Activated CD4-positive, alpha-beta T cell treated with anti-CD3 and anti-CD28 coated beads, Interleukin-2, amount 50 U/mL, for 1 hour (primary cell): ENCODE measurements around the gene METTL6.
"Not testable (repeated sequence)": the region's sequence is repeated elsewhere in the genome, so short reads cannot be mapped to it uniquely, and the experiment has no call there.

ENCODE experiments used
- DNase-seq: peaks from one replicate; pipeline ENCODE4 v3.0.0-alpha.2; 2020

Gene METTL6, protein sequence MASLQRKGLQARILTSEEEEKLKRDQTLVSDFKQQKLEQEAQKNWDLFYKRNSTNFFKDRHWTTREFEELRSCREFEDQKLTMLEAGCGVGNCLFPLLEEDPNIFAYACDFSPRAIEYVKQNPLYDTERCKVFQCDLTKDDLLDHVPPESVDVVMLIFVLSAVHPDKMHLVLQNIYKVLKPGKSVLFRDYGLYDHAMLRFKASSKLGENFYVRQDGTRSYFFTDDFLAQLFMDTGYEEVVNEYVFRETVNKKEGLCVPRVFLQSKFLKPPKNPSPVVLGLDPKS

DNA sequence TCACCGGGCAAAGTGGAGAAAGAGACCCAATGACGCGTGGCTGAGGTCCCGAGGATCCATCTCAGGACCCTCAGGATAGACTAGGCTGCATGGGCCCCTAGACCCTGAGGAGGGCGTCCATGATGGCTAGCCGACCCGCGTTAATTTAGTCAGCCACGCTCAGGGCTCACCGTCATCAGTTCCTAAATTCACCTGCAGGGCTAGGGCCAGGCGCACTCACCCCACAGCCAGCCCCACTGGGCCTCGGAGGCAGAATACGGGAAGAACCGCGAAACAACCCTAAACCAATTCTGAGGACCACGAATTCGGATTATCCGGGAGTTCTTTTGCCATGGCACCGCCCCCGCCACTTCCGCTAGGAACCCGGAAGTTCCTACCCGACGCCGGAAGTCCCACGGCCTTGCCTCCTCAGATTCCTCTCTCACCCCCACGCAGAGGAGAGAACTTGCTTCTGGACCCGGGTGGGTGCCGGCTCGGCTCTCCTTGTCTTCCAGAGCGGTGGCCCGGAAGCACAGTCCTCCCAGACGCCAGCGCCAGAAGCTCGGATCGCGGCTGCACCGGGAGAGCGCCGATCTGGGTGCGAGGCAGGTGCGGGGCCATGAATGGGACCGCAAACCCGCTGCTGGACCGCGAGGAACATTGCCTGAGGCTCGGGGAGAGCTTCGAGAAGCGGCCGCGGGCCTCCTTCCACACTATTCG is at the start of gene METTL6, which contains the start of gene EAF1:
Gene METTL6, minus strand, starts transcription at position 363 of the 699 bp plus-strand sequence. CDS start 1,033 bp downstream, outside the sequence.
Gene EAF1, plus strand, starts transcription at position 417 of the 699 bp plus-strand sequence. Its CDS starts 182 bp downstream, at position 599.
- DNase-seq = peak; percentile 80

DNA sequence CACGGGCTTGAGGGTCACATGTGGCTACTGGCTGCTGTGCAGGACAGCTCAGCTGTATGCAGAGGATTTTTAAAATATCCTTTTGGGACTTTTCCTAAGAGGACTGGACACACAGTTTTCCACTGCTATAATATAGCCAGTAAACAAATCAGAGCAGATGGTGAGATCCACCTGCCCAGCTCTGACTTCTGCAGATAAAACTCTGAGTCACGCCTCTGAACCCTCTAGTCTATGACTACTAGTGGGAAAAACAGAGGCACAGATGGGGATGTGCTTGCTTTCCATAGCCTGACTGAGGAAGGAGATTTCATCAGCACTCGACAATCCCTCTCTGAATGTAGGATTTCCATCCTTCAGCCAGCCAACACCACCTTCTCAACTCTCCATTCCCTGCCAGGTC is 49.0 kb upstream of the METTL6 start:
- DNase-seq = no peak

DNA sequence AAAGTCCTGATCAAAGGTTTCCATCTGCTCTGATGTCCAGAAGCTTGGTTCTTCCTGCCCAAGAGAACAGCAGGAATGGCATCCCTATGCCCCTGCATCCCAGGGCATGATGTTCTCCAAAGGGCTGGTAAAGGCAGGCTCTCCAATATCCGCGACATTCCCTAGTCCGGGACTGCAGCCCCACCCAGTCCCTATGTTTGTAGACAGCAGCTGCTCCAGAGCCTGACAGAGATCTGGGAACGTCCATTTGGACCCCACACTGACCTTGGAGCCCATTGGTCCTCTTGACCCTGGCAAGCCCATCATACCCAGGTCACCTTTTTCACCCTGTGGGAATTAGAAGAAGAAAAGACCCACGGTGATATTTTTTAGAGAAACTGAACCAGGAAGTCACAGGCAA is 47.8 kb upstream of the METTL6 start:
- DNase-seq = no peak

DNA sequence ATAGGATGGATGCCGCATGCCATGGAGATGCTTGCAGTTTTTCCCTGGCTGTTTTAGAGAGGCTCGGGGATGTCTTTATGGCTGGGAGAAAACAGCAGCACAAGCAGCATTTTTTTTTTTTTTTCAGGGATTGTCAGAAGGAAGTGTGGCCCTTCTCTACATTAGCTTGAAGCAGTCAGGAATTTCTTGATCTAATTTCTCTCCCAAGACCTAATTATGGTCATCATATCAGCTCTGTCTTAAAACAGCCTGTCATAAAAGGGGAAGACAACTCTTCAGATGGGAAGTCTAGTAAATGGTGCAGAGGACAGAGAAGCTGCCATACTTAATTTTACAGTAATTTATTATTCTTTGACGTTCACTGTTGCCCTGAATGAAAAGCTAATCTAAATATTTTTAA is 44.5 kb upstream of the METTL6 start:
- DNase-seq = no peak

DNA sequence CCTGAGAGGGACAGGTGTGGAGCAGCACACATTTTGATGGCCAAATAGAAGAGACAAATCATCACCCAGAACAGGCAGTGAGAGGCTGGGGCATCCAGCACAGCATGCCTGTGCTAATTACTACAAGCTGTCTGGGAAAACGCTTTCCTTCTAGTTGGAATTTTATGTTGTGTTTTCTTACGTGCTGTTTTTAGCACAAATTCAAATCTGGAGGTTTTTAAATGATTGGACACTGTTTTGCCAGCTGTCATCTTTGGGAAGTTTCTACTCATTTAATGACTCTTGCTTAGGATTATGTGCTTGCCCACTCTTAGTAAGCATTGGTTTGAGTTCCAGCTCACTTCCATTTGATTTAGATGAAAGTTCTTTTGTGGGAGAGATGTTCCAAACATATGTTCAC is 43.5 kb upstream of the METTL6 start:
- DNase-seq = no peak

DNA sequence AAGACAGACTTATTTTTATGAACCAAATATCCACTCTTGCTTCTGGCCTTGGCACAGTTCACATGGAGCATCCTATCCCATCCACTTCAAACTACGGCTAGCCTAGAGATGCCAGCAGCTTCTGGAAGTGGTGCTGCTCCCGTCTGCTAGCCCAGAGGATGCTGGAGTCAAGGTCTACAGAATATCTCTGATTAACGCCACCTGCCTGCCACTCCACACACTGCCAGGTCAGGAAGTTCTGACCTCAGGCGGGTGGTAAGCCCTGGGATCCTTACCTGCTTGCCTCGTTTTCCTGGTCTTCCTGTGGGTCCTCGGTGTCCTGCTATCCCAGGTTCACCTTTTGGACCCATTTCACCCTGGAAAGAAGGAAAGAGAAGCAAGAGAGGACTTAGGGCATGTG is 42.9 kb upstream of the METTL6 start:
- DNase-seq = no peak

DNA sequence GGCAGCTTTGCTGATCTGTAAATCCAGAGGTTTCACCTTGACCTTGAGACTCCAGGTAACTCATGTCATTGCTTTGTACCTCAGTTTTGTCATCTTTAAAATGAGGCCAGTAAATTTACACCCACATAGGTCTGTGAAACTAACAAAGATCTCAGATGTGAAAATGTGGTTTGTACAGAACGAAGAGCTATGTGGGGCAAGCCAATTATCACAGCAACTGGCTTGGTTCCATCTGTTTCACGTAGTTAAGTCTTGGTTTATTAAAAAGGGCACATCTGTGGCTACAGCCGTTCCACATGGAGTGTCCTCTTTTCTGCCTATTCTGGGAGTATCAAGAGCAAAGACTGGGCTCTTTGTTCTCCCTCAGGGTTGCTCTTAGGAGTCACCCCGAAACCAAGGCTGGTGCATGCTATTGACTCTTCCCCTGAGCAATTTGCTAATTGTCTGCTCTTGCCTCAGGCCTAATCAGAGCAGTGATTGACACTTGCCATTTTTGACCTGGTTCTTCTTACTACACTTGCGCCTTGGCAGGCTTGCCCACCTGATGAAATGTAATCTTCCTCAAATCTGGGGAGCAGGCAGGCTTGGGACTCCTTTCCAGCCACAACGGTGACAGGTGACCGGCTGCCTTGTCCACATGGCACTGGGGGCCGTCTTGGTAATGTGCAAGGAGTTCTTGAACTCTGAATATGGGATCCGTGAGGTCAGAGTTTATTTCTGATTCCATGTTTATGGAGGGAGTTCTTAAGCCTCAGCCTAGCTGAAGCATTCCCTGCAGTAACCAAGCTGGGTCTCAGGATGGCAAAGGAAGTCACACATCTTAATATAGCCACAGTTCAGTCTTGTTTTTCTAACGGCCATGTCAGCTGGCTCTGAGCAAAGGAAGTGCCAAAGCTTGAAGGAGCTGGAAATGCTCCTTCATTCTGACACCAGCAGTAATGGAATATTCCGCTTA is 40.2 kb upstream of the METTL6 start:
- no peak for DNase-seq

DNA sequence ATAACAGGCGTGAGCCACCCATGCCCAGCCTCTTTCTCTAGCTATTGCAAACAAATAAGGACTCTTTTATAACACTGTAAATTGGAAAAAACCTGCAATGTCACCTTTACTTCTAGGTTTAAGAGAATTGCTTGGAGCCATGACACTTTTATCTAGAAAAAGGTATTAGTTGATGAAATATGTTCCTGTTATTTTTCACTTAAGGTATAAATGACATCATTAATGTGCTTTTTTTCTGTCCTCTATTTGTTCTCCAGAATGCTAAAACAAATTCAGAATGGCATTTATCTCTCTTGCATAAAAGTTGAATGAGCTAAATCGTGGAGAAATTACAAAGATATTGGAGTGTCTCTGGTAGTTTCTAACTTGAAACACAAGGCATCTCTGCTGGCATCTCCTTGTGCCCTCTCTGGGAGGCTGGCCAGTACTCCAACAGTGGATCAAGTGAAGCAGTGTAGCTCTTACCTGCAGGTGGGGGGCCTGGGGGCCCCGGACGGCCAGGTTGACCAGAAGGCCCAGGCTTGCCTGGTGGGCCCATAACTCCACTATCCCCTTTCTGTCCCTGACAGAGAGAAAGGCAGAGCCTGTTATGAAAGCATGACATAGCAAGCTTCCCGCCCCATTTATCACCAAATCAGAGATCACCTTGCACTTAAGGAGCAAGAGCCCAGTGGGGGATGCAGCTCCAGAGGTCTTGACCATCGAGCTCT is 38.7 kb upstream of the METTL6 start:
- DNase-seq = no peak

DNA sequence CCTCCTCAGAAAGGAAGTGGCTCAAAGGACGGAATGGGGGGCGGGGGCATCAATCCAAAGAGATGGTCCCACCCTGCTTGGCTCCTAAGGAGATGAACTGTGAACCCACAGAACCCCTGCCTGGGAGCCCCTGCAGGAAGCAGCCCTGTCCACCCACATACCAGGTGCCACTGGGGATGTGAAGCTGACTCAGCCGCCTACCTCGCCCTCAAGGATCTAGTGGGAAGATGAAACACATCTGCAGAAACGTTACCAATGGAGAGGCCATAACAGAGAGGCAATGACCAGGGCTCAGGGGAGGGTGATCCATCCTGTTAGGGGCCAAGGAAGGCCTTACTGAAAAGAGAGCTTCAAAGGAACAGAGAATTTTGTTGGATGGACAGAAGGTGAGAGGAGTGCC is 35.1 kb upstream of the METTL6 start:
- no peak for DNase-seq

DNA sequence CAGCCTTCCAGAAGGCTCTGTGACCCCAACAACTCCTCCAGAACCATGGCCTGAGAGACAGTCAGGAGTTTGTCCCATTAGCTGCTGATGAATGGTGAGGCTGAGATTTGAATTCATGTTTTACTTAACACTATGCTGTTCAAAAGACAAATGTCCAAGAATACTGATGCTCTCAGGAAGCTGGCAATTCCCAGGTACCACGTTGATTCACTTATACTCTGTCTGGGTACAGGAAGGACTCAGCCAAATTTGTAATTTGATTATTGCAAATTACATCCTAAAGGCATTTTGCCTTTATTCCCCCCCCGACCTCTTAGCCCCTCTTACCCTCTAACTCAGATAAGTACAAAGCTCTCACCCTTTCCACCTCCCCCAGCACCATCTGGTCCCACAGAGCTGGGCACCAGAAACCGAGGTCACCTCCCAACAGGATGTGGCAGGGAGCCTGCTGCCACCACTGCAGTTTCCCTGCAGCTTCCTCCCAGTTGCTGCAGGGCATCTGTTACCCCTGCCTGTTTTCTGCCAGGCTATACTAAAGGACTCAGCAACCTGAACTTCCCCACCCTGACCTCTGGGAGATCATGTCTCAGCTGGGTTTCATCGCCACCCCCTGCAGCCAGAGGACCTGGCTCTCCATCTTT is 33.7 kb upstream of the METTL6 start:
- DNase-seq = no peak

DNA sequence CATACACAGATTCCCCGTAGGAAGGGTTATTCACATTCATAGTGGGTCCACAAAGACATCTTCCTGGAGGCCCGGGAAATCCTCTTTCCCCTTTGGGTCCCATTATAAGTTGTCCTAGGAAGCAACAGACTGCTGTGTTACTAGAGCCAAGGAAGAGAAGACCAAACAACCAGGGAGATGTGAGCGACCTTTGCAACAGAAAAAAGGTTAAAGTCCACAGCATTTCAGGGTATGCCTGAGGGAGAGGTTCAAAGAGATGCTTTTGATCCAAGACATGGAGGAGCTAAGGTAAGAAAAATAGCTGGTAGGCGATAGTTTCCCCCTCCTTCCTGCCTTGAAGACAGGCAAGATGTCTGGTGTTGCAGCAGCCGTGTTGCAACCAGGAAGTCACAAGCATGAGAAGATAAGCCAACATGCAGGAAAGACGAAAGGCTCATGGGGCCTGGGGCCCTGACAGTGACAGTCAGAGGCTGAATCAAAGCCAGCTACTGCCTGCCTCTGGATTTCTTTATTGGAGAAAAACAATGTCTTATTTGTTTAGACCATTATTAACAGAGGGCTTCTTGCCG is 31.0 kb upstream of the METTL6 start:
- no peak for DNase-seq

DNA sequence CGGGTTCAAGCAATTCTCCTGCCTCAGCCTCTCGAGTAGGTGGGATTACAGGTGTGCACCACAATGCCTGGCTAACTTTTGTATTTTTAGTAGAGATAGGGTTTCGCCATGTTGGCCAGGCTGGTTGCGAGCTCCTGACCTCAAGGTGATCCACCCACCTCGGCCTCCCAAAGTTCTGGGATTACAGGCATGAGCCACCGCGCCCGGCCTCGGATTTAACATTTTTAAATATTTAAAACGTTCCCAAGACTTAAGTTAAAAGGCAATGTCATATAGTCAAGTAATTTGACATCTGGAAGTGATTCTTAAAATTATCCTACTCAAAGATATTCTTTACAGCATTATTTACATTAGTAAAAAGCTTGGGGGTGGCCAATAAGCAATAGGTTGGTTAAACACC is 29.6 kb upstream of the METTL6 start:
- not testable (repeated sequence) for DNase-seq

DNA sequence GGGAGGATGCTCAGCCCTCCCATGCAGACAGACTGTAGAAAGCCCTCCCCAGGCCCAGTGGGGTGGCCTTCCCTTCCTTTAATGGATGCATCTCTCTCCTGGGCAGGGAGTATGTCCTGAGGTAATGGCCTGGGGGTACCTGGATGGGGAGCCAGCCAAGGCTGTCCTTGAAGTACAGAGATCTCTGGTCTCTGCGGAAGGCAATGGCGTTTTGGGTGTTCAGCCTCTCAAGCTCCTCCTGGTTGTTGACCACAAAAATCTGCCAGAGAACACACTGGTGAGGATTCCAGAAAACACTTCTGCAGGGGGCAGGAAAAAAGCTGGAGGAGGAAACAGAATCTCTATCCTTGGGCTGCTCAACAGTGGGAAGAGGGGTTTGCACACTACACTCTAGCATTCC is 29.0 kb upstream of the METTL6 start:
- DNase-seq = no peak

DNA sequence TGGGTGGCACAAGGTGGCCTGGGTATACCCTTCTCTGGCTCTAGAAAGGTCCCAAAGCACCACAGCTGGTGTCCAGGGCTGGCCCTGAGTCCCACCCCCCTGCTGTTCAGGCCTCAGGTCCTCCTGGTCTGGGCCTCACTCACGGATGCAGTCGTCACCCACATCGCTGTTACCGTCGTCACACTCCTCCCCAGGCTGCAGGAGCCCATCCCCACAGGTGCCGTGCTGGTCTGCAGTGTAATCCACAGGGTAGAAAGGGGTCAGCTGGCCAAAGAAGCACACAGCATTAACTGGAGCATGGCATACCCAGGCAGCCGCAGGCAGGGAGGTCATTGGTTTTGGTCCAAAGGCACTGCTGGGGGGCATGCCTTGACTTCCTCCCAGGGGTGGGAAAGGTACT is 28.4 kb upstream of the METTL6 start:
- DNase-seq = no peak

DNA sequence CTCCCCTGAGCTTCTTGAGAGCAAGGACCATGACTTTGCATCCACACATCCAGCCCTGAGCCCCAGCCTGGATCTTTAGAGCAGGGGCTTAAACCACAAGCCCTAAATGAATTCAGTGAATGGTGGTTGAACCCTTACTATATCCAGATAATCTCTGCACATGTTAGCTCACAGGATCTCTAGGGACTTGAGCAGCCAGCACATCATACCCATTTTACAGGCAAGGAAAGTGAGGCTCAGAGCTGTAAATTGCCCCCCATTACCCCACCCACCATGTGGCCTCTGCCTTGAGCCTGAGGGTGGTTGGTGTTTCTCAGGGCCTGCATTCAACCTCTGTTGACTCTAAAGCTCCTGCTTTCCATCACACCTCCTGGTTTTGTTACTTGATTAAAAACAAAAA is 27.6 kb upstream of the METTL6 start:
- DNase-seq = no peak

DNA sequence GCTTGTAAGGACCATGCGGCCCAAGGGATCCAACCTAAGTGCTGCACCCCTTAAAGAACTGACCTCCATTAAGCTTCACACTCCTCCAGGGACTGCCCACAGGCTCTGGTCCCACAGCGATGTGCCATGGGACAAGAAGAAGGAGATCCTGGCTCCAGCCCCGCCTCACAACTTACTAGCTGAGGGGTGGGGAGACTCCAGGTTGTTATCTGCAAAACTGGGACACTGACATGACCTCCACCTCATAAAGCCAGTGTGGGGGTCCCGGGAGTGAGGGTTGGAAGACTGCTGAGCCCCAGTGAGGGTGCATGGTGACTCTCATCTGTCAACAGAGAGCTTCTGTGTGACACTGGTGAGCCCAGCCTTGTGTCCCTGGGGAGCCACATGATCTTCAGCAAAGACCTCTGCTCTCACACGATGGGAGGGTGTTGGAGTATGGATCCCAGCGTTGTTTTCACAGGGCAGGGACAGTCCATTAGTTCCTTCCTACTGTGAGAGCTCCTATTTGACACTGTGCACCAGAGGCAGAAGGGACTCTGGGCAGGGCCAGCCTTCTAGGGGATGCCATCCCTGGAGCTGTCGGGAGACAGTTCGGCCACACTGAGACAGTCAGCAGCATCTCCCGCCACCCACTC is 26.8 kb upstream of the METTL6 start:
- no peak for DNase-seq

DNA sequence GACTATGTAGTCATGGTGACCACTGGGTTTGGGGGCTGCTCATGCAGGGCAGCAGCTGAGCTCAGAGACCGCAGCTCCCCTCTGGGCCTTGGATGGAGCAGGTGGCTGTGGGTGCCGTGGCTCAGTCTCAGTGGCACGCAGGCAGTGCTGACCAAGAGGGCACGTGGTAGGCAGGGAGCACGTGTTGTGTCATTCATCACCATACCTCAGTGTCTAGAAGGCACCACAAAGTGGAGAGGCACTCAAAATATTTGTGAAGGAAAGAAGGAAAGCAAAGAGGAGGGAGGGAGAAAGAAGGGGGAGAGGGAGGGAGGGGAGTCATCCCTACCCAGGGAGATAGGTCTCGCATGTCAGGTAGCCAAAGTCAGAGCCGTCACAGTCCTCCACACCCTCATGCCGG is 26.2 kb upstream of the METTL6 start:
- no peak for DNase-seq

DNA sequence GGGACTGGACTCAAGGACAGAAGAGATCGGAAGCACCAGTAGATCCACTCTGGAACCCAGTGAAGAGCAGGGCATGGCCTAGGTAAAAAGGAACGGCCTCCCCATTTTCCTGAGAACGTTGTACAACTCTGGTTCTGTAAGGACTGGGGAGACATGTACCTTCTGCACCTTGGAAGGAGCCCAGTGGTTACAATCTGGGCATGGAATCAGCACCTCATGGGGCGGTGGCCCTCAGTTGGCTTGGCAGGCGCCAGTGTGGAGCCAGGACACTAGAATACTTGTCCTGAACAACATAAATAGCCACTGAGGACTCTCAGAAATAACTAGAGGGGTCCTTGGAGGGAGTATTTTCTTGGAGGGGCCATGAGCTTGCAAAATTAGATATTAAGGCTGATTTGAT is 25.6 kb upstream of the METTL6 start:
- no peak for DNase-seq

DNA sequence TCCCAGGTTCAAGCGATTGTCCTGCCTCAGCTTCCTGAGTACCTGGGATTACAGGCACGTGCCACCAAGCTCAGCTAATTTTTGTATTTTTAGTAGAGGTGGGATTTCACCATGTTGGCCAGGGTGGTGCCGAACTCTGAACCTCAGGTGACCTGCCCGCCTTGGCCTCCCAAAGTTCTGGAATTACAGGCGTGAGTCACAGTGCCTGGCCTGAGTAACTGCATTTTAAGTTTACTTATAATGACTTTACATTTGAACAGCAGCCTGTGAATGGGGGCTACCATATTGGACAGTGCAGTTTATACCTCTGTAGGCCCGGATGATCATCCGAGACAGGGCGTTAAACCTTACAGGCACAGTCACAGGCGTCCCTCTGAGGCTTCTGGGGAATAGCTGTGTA is 24.8 kb upstream of the METTL6 start:
- DNase-seq = no peak

DNA sequence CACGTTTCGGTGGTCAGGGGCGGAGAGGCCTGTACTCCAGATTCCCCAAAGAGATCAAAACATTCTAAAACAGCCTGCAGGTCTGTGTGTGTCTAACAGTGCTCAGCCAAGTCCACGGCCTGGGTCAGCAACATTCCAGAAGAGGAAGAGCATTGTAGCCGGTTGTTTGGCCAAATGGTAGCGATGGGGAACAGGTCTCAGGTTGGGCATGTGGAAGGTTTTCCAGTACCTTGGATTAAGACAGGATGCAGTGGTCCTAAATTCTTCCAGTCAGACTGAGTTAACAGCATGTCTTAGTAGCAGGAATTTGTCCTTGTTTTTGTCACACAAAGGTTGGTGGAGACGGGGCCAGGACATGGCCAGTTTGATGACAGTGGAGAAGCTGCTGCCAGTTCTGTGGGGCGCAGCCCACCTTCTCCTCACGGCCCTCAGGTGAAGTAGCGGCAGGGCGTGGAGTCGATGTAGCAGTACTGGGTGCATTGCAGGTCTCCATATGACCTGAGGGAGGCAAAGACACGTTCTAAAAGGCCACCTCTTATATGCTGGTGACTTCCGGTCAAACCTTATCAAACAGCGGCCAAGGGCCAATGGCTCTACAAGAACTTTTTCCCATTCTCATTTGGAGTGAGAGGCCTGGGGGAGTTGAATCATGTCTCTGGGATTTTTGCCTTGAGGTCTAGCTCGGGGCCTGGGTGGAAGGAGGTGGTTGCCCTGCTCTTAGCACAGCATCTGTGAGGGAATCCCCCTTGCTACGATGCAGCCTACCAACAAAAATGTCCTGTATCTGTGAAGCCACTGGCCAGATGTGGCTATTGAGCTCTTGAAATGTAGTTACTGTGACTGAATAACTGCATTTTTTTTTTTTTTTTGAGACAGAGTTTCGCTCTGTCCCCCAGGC is 24.1 kb upstream of the METTL6 start:
- DNase-seq = no peak
